GM10266 (cell line): ENCODE measurements around the gene PRRT3.

Experiments used
- DNase-seq: peaks from one replicate; pipeline ENCODE4 v3.0.0; 2012; ENCODE audit errors: extremely low spot score
- CTCF ChIP-seq: IDR thresholded peaks from 2 replicates; pipeline ENCODE4 v1.5.1; 2012; ENCODE audit warnings: mild to moderate bottlenecking, low read depth; ENCODE audit not compliant: control insufficient read depth, insufficient read depth; ENCODE audit errors: missing control alignments

The PRRT3 gene

GRCh38 chr3:9933561-9934234 is 18.5 kb downstream of the PRRT3 start, which contains the start of gene CRELD1:
TSS of gene CRELD1 (plus strand) at chr3:9933834. CDS start at chr3:9934439, 605 bp downstream.
- no peak for TF ChIP-seq CTCF
- DNase-seq: peak; percentile 96

DNA sequence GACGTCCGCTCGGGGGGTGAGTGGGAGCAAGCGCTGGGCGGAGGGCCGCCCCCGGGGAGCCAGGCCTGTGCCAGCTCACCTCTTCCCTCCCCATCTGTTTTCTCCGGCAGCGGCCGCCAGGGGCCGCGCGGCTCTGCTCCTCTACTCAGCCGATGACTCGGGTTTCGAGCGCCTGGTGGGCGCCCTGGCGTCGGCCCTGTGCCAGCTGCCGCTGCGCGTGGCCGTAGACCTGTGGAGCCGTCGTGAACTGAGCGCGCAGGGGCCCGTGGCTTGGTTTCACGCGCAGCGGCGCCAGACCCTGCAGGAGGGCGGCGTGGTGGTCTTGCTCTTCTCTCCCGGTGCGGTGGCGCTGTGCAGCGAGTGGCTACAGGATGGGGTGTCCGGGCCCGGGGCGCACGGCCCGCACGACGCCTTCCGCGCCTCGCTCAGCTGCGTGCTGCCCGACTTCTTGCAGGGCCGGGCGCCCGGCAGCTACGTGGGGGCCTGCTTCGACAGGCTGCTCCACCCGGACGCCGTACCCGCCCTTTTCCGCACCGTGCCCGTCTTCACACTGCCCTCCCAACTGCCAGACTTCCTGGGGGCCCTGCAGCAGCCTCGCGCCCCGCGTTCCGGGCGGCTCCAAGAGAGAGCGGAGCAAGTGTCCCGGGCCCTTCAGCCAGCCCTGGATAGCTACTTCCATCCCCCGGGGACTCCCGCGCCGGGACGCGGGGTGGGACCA is 19.2 kb downstream of the PRRT3 start:
- peak; percentile 80 for TF ChIP-seq CTCF
- DNase-seq: peak; percentile 90

DNA sequence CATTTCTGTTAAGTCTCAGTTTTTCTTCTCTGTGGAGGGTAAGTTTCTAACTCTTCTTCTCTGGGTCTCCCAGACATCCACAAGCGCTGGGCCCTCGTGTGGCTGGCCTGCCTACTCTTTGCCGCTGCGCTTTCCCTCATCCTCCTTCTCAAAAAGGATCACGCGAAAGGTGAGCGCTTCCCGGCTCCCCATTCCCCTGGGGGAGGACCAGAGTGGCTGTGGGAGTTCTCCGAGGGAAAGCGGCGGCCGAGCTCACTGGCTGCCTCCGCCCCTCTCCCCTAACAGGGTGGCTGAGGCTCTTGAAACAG is 19.7 kb downstream of the PRRT3 start:
- DNase-seq: no peak
- TF ChIP-seq CTCF: no peak

- DNase-seq: peak; percentile 69
These were observed 21.3 kb downstream of the PRRT3 start for GRCh38 chr3:9930804-9931418.

GRCh38 chr3:9928158-9928557 is 24.1 kb downstream of the PRRT3 start:
- no peak for DNase-seq
- TF ChIP-seq CTCF: no peak

More at GRCh38 chr3:9930804-9931418, 21.3 kb downstream of the PRRT3 start:
- TF ChIP-seq CTCF: peak; percentile 35

GRCh38 chr3:9918261-9919038 is 33.8 kb downstream of the PRRT3 start:
- no peak for DNase-seq
- TF ChIP-seq CTCF: no peak
